Prostate gland (tissue), 2 donors: Measurements from ENCODE around the gene TENT5C.

Source experiments
- POLR2A ChIP-seq: fragments of 450-650 bp; IDR thresholded peaks from one replicate; pipeline ENCODE4 v1.6.1; 2016; ENCODE audit warnings: antibody characterized with exemption, mild to moderate bottlenecking
- TF ChIP-seq, protein P1 (sequence below), 4 experiments: fragments of 200-600 bp in 2 of 4; fragments of 450-650 bp in 2 of 4; sonication (generic) in 2 of 4; IDR thresholded peaks; 1 replicate in 3 of 4; 2 replicates in 1 of 4; pipeline ENCODE4 v1.5.1; 2016 to 2019; ENCODE audit warnings: antibody characterized with exemption in 4 of 4, mild to moderate bottlenecking in 2 of 4, moderate library complexity in 2 of 4

DNA sequence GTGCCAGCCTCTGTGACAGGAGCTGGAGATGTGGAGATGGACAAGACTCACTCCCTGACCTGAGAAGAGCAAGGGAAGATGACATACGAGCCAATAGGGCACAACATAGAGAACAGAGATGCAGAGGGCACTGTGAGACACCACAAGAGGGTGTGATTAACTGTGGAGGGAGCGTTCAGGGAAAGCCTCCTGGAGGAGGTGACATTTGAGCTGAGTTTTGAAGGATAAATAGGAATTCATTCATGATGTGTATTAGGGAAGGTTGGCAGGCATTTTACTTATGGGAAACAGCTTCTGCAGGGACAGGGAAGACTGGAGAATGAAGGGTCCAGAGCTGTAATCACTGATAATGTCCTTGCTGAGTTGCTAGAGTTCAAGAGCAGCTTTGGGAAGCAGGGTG is 25.0 kb upstream of the TENT5C start:
- no peak for TF ChIP-seq POLR2A
- TF ChIP-seq, protein P1, sequence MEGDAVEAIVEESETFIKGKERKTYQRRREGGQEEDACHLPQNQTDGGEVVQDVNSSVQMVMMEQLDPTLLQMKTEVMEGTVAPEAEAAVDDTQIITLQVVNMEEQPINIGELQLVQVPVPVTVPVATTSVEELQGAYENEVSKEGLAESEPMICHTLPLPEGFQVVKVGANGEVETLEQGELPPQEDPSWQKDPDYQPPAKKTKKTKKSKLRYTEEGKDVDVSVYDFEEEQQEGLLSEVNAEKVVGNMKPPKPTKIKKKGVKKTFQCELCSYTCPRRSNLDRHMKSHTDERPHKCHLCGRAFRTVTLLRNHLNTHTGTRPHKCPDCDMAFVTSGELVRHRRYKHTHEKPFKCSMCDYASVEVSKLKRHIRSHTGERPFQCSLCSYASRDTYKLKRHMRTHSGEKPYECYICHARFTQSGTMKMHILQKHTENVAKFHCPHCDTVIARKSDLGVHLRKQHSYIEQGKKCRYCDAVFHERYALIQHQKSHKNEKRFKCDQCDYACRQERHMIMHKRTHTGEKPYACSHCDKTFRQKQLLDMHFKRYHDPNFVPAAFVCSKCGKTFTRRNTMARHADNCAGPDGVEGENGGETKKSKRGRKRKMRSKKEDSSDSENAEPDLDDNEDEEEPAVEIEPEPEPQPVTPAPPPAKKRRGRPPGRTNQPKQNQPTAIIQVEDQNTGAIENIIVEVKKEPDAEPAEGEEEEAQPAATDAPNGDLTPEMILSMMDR (IDR thresholded peaks at IDR 0.05), result no peak
